IMR-90 (cell line): Measurements from ENCODE around the gene TNS1. TPM values are rescaled to one million over a fixed set of nuclear protein-coding genes. Genes with fewer than 3 reads are reported as not detected.

Experiments
- ATAC-seq: fragments of 200-7000 bp; cut with Tn5 transposase; 2 replicates; pipeline ENCODE4 v1.9.1; 2020; ENCODE audit warnings: low read depth, mild to moderate bottlenecking, moderate library complexity
- BruUV-seq: library from RNA; stranded (reverse); fragments of 400-500 nt; replicated peaks from 2 replicates; lab custom pipeline; 2021; lab: Mats Ljungman, UMichigan
- CTCF ChIA-PET: fragments of 300-600 bp; formaldehyde crosslinking; extraction: SDS; loops from one replicate; lab custom pipeline; 2021; ENCODE audit warnings: antibody characterized with exemption; lab: Yijun Ruan, JAX
- POLR2A ChIA-PET: fragments of 300-600 bp; sonication (Branson Sonifier 250); formaldehyde crosslinking; loops from one replicate; lab custom pipeline; 2022; ENCODE audit warnings: antibody characterized with exemption; ENCODE audit not compliant: unreplicated experiment; lab: Charles Lee
- DNase-seq: peaks from one replicate; pipeline ENCODE4 v3.0.0; 2013
- H2AFZ ChIP-seq: replicated peaks from 2 replicates; pipeline ENCODE3; 2013; ENCODE audit warnings: low read length, mild to moderate bottlenecking; ENCODE audit not compliant: poor library complexity
- H2AK5ac ChIP-seq: 2 replicates; pipeline ENCODE4 v1.6.1; 2013; ENCODE audit warnings: low read depth, low read length, inconsistent platforms
- H2AK9ac ChIP-seq: replicated peaks from 2 replicates; pipeline ENCODE3; 2013; ENCODE audit warnings: mild to moderate bottlenecking, low read depth, low read length, moderate library complexity; ENCODE audit not compliant: poor library complexity
- H2BK120ac ChIP-seq: 2 replicates; pipeline ENCODE4 v1.6.1; 2013; ENCODE audit warnings: low read depth, low read length, inconsistent platforms
- H2BK15ac ChIP-seq: 3 replicates; pipeline ENCODE4 v1.6.1; 2013; ENCODE audit warnings: low read depth, low read length, inconsistent platforms
- H2BK20ac ChIP-seq: 2 replicates; pipeline ENCODE4 v1.6.1; 2013; ENCODE audit warnings: low read depth, mild to moderate bottlenecking, inconsistent platforms, low read length, moderate library complexity
- H2BK5ac ChIP-seq: 2 replicates; pipeline ENCODE4 v1.6.1; 2013; ENCODE audit warnings: mild to moderate bottlenecking, low read depth, low read length, inconsistent platforms; ENCODE audit not compliant: poor library complexity, severe bottlenecking
- H3K14ac ChIP-seq: replicated peaks from 2 replicates; pipeline ENCODE4 v1.6.1; 2013; ENCODE audit warnings: low read depth, low read length, inconsistent platforms
- H3K18ac ChIP-seq: 2 replicates; pipeline ENCODE4 v1.6.1; 2013; ENCODE audit warnings: low read depth, low read length, control low read depth
- H3K23ac ChIP-seq: 2 replicates; pipeline ENCODE4 v1.6.1; 2013; ENCODE audit warnings: low read depth, low read length, inconsistent platforms
- H3K27ac ChIP-seq: 2 replicates; pipeline ENCODE4 v1.5.1; 2013; ENCODE audit warnings: mild to moderate bottlenecking, control low read depth, low read length; ENCODE audit not compliant: insufficient read depth
- H3K27me3 ChIP-seq: 2 replicates; pipeline ENCODE4 v1.6.1; 2013; ENCODE audit warnings: low read length; ENCODE audit not compliant: control insufficient read depth, insufficient read depth
- H3K36me3 ChIP-seq: 2 replicates; pipeline ENCODE4 v1.6.1; 2013; ENCODE audit warnings: low read length, mixed read lengths; ENCODE audit not compliant: control insufficient read depth, insufficient read depth
- H3K4ac ChIP-seq: 2 replicates; pipeline ENCODE4 v1.6.1; 2013; ENCODE audit warnings: low read depth, low read length, inconsistent platforms
- H3K4me1 ChIP-seq: 2 replicates; pipeline ENCODE4 v1.6.1; 2013; ENCODE audit warnings: low read length, mixed read lengths; ENCODE audit not compliant: control insufficient read depth, insufficient read depth
- H3K4me2 ChIP-seq: 2 replicates; pipeline ENCODE4 v1.6.1; 2013; ENCODE audit warnings: low read depth, mild to moderate bottlenecking, control low read depth, low read length, moderate library complexity
- H3K4me3 ChIP-seq: 2 replicates; pipeline ENCODE4 v1.5.1; 2013; ENCODE audit warnings: low read depth, mild to moderate bottlenecking, control low read depth, low read length, moderate library complexity; ENCODE audit not compliant: insufficient read depth
- H3K56ac ChIP-seq: 2 replicates; pipeline ENCODE4 v1.6.1; 2013; ENCODE audit warnings: low read length, inconsistent platforms; ENCODE audit not compliant: insufficient read depth; ENCODE audit errors: extremely low read depth
- H3K79me1 ChIP-seq, 2 experiments: 2 replicates each; pipeline ENCODE4 v1.6.1; 2013; ENCODE audit warnings: low read length in 2 of 2, inconsistent platforms in 1 of 2, low read depth in 1 of 2
- H3K9ac ChIP-seq: 2 replicates; pipeline ENCODE4 v1.6.1; 2013; ENCODE audit warnings: low read depth, low read length, control low read depth
- H3K9me1 ChIP-seq: 2 replicates; pipeline ENCODE4 v1.6.1; 2013; ENCODE audit warnings: low read length, inconsistent platforms; ENCODE audit not compliant: insufficient read depth
- H3K9me3 ChIP-seq: 2 replicates; pipeline ENCODE4 v1.6.1; 2013; ENCODE audit warnings: low read length; ENCODE audit not compliant: control insufficient read depth, insufficient read depth
- H4K20me1 ChIP-seq: 2 replicates; pipeline ENCODE4 v1.6.1; 2013; ENCODE audit warnings: low read length, inconsistent platforms; ENCODE audit not compliant: insufficient read depth
- H4K5ac ChIP-seq: 2 replicates; pipeline ENCODE4 v1.6.1; 2013; ENCODE audit warnings: mild to moderate bottlenecking, low read depth, low read length, control low read depth
- H4K8ac ChIP-seq, 2 experiments: 2 replicates each; pipeline ENCODE4 v1.6.1; 2013; ENCODE audit warnings: low read depth in 2 of 2, low read length in 2 of 2, control low read depth in 1 of 2, inconsistent platforms in 1 of 2
- H4K91ac ChIP-seq: 2 replicates; pipeline ENCODE4 v1.6.1; 2013; ENCODE audit warnings: low read depth, low read length, inconsistent platforms; ENCODE audit not compliant: insufficient read depth
- CEBPB ChIP-seq: IDR thresholded peaks from 2 replicates; pipeline ENCODE4 v1.6.1; 2012; ENCODE audit warnings: low read depth, low read length, improper control_type of control experiment
- FOS ChIP-seq: fragments of 150-350 bp; IDR thresholded peaks from 2 replicates; pipeline ENCODE4 v1.6.1; 2016; ENCODE audit warnings: low read depth, low read length
- MXI1 ChIP-seq: IDR thresholded peaks from 2 replicates; pipeline ENCODE4 v1.6.1; 2012; ENCODE audit warnings: low read depth, mild to moderate bottlenecking, low read length, moderate library complexity, borderline replicate concordance
- RCOR1 ChIP-seq: IDR thresholded peaks from 2 replicates; pipeline ENCODE4 v1.6.1; 2012; ENCODE audit warnings: mild to moderate bottlenecking, low read length, improper control_type of control experiment; ENCODE audit not compliant: insufficient replicate concordance
- WGBS, 2 experiments: methylation state at CpG; one replicate each; pipeline versions ENCODE4 v1.1.5 to v1.1.7; 2013; ENCODE audit warnings: missing lambda C conversion rate in 2 of 2; ENCODE audit not compliant: insufficient read length in 1 of 2; ENCODE audit errors: extremely low coverage in 2 of 2; 5-methylcytosine and 5-hydroxymethylcytosine counted together
- dilution Hi-C: fragments of 300-500 bp; cut with HindIII; formaldehyde crosslinking; loops from one replicate; pipeline ENCODE4 v1.14.3; 2018; ENCODE audit warnings: low sequenced_read_pairs; ENCODE audit not compliant: unreplicated experiment
- in situ Hi-C: fragments of 300-500 bp; cut with MboI; formaldehyde crosslinking; loops from 3 replicates; pipeline ENCODE4 v1.14.3; 2019; ENCODE audit warnings: low sequenced_read_pairs, inconsistent platforms, mixed read lengths
- intact Hi-C: fragments of 100-400 bp; cut with micrococcal nuclease; formaldehyde crosslinking; loops from 2 replicates; pipeline ENCODE4 v1.10.0; 2022
- polyA plus RNA-seq, 3 experiments: library from polyadenylated mRNA; depleted of rRNA; stranded (reverse); fragments of >200 nt; gene quantifications; 2 replicates each; pipeline ENCODE4 v1.2.3, GENCODE V29; 2012; ENCODE audit warnings: low replicate concordance in 1 of 3
- total RNA-seq: library from RNA; depleted of rRNA; stranded (reverse); fragments of >200 nt; gene quantifications from 2 replicates; pipeline ENCODE4 v1.2.3, GENCODE V29; 2012

Gene TNS1
- total and polyA plus RNA-seq, 2 of the 4 experiments (the other 2 are of a cell fraction): 41.1 to 45.2 TPM

DNA sequence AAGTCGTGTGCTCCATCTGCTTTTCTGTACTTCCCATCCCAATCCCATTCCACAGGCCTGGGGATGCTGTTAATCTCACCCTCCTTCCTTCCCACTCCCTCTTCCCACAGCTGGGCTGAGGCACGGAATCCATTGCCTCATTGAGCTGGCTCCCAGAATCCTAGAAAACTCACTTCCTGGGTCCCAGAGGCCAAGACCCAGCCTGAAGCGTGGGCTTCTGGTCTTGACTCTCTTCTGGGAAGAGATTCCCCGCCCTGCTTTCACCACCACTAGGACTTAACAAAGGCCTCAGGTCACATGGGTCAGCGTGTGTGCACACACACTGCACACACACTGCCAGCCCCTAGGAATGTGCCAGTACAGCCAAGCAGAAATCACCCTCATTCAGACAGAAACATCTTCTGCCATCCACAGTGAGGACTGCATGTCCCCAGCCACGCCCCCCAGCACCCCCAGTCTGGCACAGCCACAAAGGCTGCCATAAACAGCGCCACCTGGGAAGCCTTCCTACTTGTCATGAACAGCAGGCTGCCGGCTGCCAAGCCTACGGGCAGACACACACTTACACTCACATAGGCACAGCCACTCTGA, 165.8 kb downstream of the TNS1 start (continued):
- TF ChIP-seq RCOR1: no peak

DNA sequence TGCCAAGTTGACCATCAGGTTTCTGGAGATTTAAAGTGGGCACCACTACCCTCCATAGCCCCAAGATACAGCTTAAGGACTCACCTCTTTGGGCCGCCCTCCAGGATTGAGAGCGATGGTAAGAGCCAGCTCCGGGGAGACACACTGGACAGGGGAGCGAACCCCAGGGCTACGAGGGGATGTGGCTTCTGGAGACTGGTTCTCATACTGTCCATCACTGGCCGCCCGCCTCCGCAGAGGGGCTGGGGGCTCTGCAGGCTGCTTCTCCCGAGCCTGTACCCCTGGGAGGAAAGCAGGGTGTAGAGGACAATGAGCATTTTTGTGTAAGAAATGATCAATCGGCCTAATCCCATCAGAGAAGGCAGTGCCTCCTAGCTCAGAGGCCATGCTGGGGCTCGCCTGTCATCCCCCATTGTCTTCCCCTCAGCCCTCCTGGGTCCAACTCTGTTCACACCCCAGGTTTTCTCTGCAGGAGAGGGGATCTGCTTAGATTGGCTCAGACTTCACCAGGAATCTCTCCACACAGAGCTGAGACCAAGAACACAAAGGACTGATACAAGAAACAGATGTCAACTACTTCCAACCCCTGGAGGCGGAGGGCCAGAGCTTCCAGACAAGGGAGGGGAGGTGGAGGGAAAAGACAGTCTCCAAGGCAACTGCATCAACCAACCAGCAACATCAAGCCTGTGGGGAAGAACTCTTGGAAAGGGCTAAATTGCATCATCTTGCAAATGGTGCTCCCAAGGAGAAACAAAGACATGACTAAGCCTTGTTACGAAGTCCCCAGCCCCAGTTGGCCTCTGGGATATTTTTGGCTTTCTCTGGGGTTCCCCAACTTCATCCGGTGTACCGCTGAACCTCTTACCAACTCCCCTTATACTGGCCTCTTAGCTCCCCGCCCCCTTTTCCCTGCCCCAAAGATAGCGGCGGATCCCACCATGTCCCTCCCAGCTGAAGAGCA, 166.6 kb downstream of the TNS1 start:
- Histone ChIP-seq H2AK9ac (peak overlapping the region; percentile 52), H3K14ac (no peak overlapping the region), H3K4me2 (no peak overlapping the region), H2AFZ (no peak overlapping the region), H4K5ac (peak overlapping the region; percentile 14; the same call in 1 of the 2 replicates), H3K9me1 (peaks cover 23% of the 10 kb centered on the region), H2AK5ac (0 out of 2 replicates have a peak overlapping the region, but pooled peaks have one; percentile 11), H3K36me3 (peaks cover 39% of the 10 kb centered on the region), H3K9me3 (no peaks in the 10 kb centered on the region), H3K9ac (no peak overlapping the region), H3K4me1 (peaks cover 11% of the 10 kb centered on the region), H3K4ac (peak overlapping the region; percentile 39; the same call in 1 of the 2 replicates), H4K20me1 (peaks cover 35% of the 10 kb centered on the region), H2BK5ac (no peak overlapping the region), H3K18ac (no peak overlapping the region; the same call in 1 of the 2 replicates), H4K8ac (peak overlapping the region in 1 of 2 experiments; percentile 36; a peak in 1 of 4 replicates), H2BK120ac (no peak overlapping the region), H4K91ac (peak overlapping the region; percentile 66; the same call in 1 of the 2 replicates), H3K56ac (no peak overlapping the region), H2BK20ac (no peak overlapping the region), H3K27ac (peak overlapping the region; percentile 35; the same call in 1 of the 2 replicates), H3K4me3 (no peak overlapping the region), H2BK15ac (no peak overlapping the region), H3K27me3 (no peaks in the 10 kb centered on the region), H3K79me1 (peaks cover 14 to 74% of the 10 kb centered on the region in 2 experiments), H3K23ac (no peak overlapping the region)
- ChIA-PET CTCF (interaction anchor here (0.6 kb wide), 1 partner anchor 226 kb away, joined by 3 read pairs; no protein-coding TSS in a partner anchor), POLR2A (interaction anchor here (0.6 kb wide), 1 partner anchor 664 kb away, joined by 3 read pairs; no protein-coding TSS in a partner anchor)
- peak; percentile 91 for DNase-seq
- ATAC-seq: peak; percentile 67
- in situ Hi-C loops: no loop called here
- intact Hi-C loops: no loop called here
- 87% methylated on average over 5 of the region's 18 CpGs; no CpG with 5 or more reads in 1 of the 2 experiments for WGBS, 2 experiments
- dilution Hi-C loops: no loop called here
- BruUV-seq: no TSS peak
- TF ChIP-seq CEBPB (peak; percentile 96), MXI1 (no peak), FOS (peak; percentile 24; the same call in 1 of the 2 replicates)
